K562 (cell line): ENCODE measurements around the gene GFOD2. TPM values are rescaled to one million over a fixed set of nuclear protein-coding genes. Genes with fewer than 3 reads are reported as not detected.

Experiments used
- ATAC-seq: fragments of 200-7000 bp; cut with Tn5 transposase; 3 replicates; pipeline ENCODE4 v1.9.1; 2020; ENCODE audit warnings: moderate library complexity
- BruUV-seq: library from RNA; stranded (reverse); fragments of 400-500 nt; replicated peaks from 2 replicates; lab custom pipeline; 2021; lab: Mats Ljungman, UMichigan
- CTCF ChIA-PET: fragments of 300-600 bp; formaldehyde crosslinking; extraction: SDS; loops from one replicate; lab custom pipeline; 2021; ENCODE audit warnings: low intra/inter-chr PET ratio; lab: Yijun Ruan, JAX
- POLR2A ChIA-PET: fragments of 300-600, 350-650 bp; sonication (Branson Sonifier 250); formaldehyde crosslinking; extraction: SDS; loops from one replicate; lab custom pipeline; 2021; ENCODE audit warnings: antibody characterized with exemption, inconsistent platforms; lab: Yijun Ruan, JAX
- DNase-seq, 4 experiments: peaks; one replicate each; pipeline versions ENCODE4 v3.0.0 to v3.0.0-alpha.2; 2011 to 2018; ENCODE audit warnings: low spot score in 3 of 4, mixed read lengths in 3 of 4; ENCODE audit errors: extremely low read depth in 1 of 4
- FAIRE-seq: peaks from 2 replicates; lab custom pipeline; 2011; peaks lifted over from hg19 to GRCh38; lab: Jason Lieb, UNC
- H2AFZ ChIP-seq: 2 replicates; pipeline ENCODE4 v1.6.0; 2011; ENCODE audit warnings: low read depth, low read length, control low read depth, inconsistent platforms
- H3K27ac ChIP-seq: fragments of 200-600 bp; 3 replicates; pipeline ENCODE4 v1.8.0; 2011; ENCODE audit warnings: low read depth, mild to moderate bottlenecking, control low read depth, inconsistent platforms, low read length, moderate library complexity, mixed read lengths; ENCODE audit errors: extremely low read depth
- H3K27me3 ChIP-seq, 2 experiments: fragments of 300-600 bp in 1 of 2; 2 replicates in 1 of 2; 3 replicates in 1 of 2; pipeline versions ENCODE4 v1.6.0 to v1.8.0; 2011; ENCODE audit warnings: inconsistent platforms in 2 of 2, low read length in 2 of 2, mild to moderate bottlenecking in 1 of 2, mixed read lengths in 1 of 2, moderate library complexity in 1 of 2; ENCODE audit not compliant: control insufficient read depth in 2 of 2, insufficient read depth in 2 of 2
- H3K36me3 ChIP-seq: fragments of 300-600 bp; 3 replicates; pipeline ENCODE4 v1.8.0; 2011; ENCODE audit warnings: mild to moderate bottlenecking, low read length, inconsistent platforms; ENCODE audit not compliant: control insufficient read depth, insufficient read depth
- H3K4me1 ChIP-seq, 2 experiments: fragments of 200-600 bp in 1 of 2; replicated peaks in 1 of 2; 2 replicates in 1 of 2; 3 replicates in 1 of 2; pipeline versions ENCODE4 v1.5.1 to v1.8.0; 2011; ENCODE audit warnings: inconsistent platforms in 2 of 2, low read length in 2 of 2, mild to moderate bottlenecking in 1 of 2, mixed read lengths in 1 of 2, moderate library complexity in 1 of 2; ENCODE audit not compliant: control insufficient read depth in 2 of 2, insufficient read depth in 2 of 2
- H3K4me2 ChIP-seq: 2 replicates; pipeline ENCODE4 v1.6.1; 2011; ENCODE audit warnings: low read length, control low read depth, inconsistent platforms, mixed read lengths; ENCODE audit not compliant: insufficient read depth
- H3K4me3 ChIP-seq: fragments of 200-600 bp; sonication (generic), shearing (Covaris generic); 2 replicates; pipeline ENCODE4 v1.5.1; 2016; ENCODE audit warnings: control low read depth, inconsistent platforms
- H3K79me2 ChIP-seq: fragments of 200-600 bp; 3 replicates; pipeline ENCODE4 v1.8.0; 2011; ENCODE audit warnings: low read length, inconsistent platforms; ENCODE audit not compliant: control insufficient read depth, insufficient read depth
- H3K9ac ChIP-seq, 2 experiments: 2 replicates each; pipeline versions ENCODE4 v1.6.0 to v1.6.1; 2011; ENCODE audit warnings: low read depth in 2 of 2, low read length in 2 of 2, control low read depth in 1 of 2, inconsistent platforms in 1 of 2, mild to moderate bottlenecking in 1 of 2, mixed read lengths in 1 of 2; ENCODE audit not compliant: insufficient read depth in 1 of 2
- H3K9me1 ChIP-seq: one replicate; pipeline ENCODE4 v1.6.0; 2011; ENCODE audit warnings: inconsistent platforms, mild to moderate bottlenecking, low read length, moderate library complexity; ENCODE audit not compliant: control insufficient read depth, insufficient read depth
- H3K9me3 ChIP-seq: replicated peaks from 2 replicates; pipeline ENCODE4 v1.5.1; 2011; ENCODE audit warnings: low read depth, low read length, inconsistent platforms; ENCODE audit not compliant: control insufficient read depth, insufficient read depth
- H4K20me1 ChIP-seq: replicated peaks from 2 replicates; pipeline ENCODE4 v1.6.1; 2011; ENCODE audit warnings: low read length, inconsistent platforms, mixed read lengths; ENCODE audit not compliant: control insufficient read depth, insufficient read depth
- MYC ChIP-seq, 2 experiments: fragments of 250-450 bp in 1 of 2; sonication (Bioruptor Pico) in 1 of 2; IDR thresholded peaks; 2 replicates each; pipeline versions ENCODE4 v1.5.1 to v1.6.1; 2012 to 2021; ENCODE audit warnings: low read depth in 2 of 2, borderline replicate concordance in 1 of 2, improper control_type of control experiment in 1 of 2, low read length in 1 of 2, mild to moderate bottlenecking in 1 of 2, moderate library complexity in 1 of 2
- RAD21 ChIP-seq, 2 experiments: fragments of 250-450 bp in 1 of 2; fragments of 450-650 bp in 1 of 2; sonication (Bioruptor Pico) in 1 of 2; formaldehyde crosslinking in 1 of 2; IDR thresholded peaks in 1 of 2; conservative IDR thresholded peaks in 1 of 2; 2 replicates each; pipeline versions ENCODE4 v1.4.0 to v1.8.0; 2020 to 2022; ENCODE audit warnings: mild to moderate bottlenecking in 2 of 2, moderate library complexity in 1 of 2
- ZFP36 ChIP-seq: fragments of 150-350 bp; IDR thresholded peaks from 2 replicates; pipeline ENCODE4 v1.6.1; 2018; ENCODE audit warnings: low read length, low read depth; ENCODE audit not compliant: partially characterized antibody
- WGBS: fragments of 100-300 bp; shearing (Covaris generic); methylation state at CpG from one replicate; pipeline ENCODE4 v1.1.6; 2016; ENCODE audit warnings: low coverage, mixed read lengths; ENCODE audit not compliant: insufficient coverage; ENCODE audit errors: missing lambda C conversion rate; 5-methylcytosine and 5-hydroxymethylcytosine counted together
- in situ Hi-C: fragments of 300-500 bp; cut with MboI; formaldehyde crosslinking; loops from 4 replicates; pipeline ENCODE4 v1.15.0; 2018; ENCODE audit warnings: inconsistent platforms, mixed read lengths
- intact Hi-C: fragments of 100-400 bp; cut with micrococcal nuclease; formaldehyde crosslinking; loops from 2 replicates; pipeline ENCODE4 v1.14.2; 2022
- polyA plus RNA-seq, 8 experiments: library from polyadenylated mRNA; depleted of rRNA in 4 of 8; stranded (reverse) in 5 of 8; unstranded in 3 of 8; fragments of >200 nt; fragmentation: Nextera tagmentation in 2 of 8; fragmentation: Illumina TruSeq in 1 of 8; extraction: Ambion mirVana in 2 of 8; extraction: Trizol in 1 of 8; gene quantifications; 2 replicates each; pipeline versions ENCODE4 v1.2.1 to v1.2.3, GENCODE V29; 2011 to 2014; ENCODE audit warnings: inconsistent platforms in 1 of 8, missing spikeins in 1 of 8
- total RNA-seq, 7 experiments: library from RNA; depleted of rRNA in 6 of 7; stranded (reverse); fragments of >200 nt in 6 of 7; fragmentation: Illumina TruSeq in 2 of 7; extraction: Trizol in 2 of 7; gene quantifications; 2 replicates each; pipeline versions ENCODE4 v1.2.1 to v1.2.3, GENCODE V29; 2011 to 2021; ENCODE audit warnings: low replicate concordance in 1 of 7
- TF ChIP-seq, protein P1 (sequence below): sonication (generic); formaldehyde crosslinking; IDR thresholded peaks from 2 replicates; pipeline ENCODE4 v1.9.0; 2022; ENCODE audit warnings: mild to moderate bottlenecking, missing genetic modification reagents
- TF ChIP-seq, protein P2 (sequence below): fragments of 250-450 bp; sonication (Bioruptor Pico); IDR thresholded peaks from 2 replicates; pipeline ENCODE4 v1.8.0; 2021; ENCODE audit warnings: mild to moderate bottlenecking, moderate library complexity
- TF ChIP-seq, protein P3 (sequence below), 3 experiments: IDR thresholded peaks in 2 of 3; conservative IDR thresholded peaks in 1 of 3; 2 replicates each; pipeline ENCODE4 v1.5.1; 2011 to 2012; ENCODE audit warnings: low read length in 3 of 3, mild to moderate bottlenecking in 3 of 3, control low read depth in 2 of 3, improper control_type of control experiment in 1 of 3, inconsistent platforms in 1 of 3, low read depth in 1 of 3, mixed read lengths in 1 of 3, moderate library complexity in 1 of 3; ENCODE audit not compliant: insufficient read depth in 2 of 3

GFOD2 gene
- total and polyA plus RNA-seq, 9 of the 15 experiments (the other 6 are each of a cell fraction or from before 2014, with no cell fraction given), result 1.9 to 15.8 (median 11.1) TPM

DNA sequence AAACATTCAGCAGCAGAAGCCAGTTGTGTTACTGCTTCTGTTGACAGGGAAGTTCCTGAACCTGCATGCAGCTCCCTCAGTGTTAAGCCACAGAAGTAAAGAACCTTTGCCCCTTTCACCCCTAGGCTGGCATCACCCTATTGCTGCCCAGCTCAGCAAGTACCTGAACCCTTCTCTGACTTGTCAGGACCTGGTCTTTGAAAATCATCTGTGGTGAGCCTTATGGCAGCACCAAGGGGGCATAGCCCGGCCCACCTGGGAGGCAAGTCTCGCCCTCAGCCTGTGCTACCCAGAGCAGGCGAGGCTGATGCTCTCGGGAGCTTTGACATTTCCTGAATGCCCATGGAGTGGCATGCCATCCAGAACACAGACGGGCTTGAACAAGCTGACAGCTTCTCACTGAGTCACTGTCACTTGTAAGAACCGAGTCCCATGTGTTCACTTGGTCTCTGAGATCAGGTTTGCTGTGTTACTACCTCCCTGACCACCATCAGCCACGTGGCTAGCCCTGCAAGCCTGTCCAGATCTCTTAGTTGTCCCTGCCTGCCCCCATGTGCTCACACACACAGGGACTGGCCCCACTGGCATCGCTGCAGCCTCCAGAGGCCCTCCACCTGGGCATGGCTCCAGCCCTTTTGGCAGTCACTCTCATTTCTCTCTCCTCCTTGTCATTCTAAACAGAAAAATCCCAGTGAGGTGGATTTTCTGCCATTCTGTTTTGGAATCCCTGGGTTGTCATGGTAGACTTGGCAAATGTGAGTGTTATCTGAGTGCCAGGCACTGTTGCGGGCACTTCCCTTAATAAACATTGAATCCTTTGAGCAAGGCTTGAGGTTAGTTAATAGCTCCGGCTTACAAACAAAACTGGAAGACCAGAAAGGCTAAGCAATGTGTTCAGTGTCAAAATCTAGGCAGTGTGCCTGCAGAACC is 77.1 kb downstream of the GFOD2 start:
- DNase-seq (no peak), ATAC-seq (no peak; the same call in 2 of the 3 replicates), FAIRE-seq (peak; percentile 26)
- Histone ChIP-seq H4K20me1 (no peaks in the 10 kb centered on the region; the same call in 1 of the 2 replicates), H3K27me3 (peaks cover 0 to 5% of the 10 kb centered on the region in 2 experiments; a peak in 1 of 5 replicates), H3K4me1 (peaks cover 0 to 26% of the 10 kb centered on the region in 2 experiments; a peak in 2 of 5 replicates), H3K36me3 (peaks cover 21% of the 10 kb centered on the region; the same call in 2 of the 3 replicates), H3K9me3 (no peaks in the 10 kb centered on the region), H3K4me3 (no peak overlapping the region), H3K79me2 (no peaks in the 10 kb centered on the region), H3K27ac (no peak overlapping the region), H3K4me2 (no peak overlapping the region), H3K9ac (peak overlapping the region in 1 of 2 experiments; percentile 62; a peak in 1 of 4 replicates), H3K9me1 (no peaks in the 10 kb centered on the region), H2AFZ (no peak overlapping the region)
- WGBS, result 35% methylated on average over 10 of the region's 10 CpGs
- ChIA-PET CTCF (interaction anchor here (0.6 to 1.0 kb wide), 3 partner anchors 95 to 121 kb away, joined by 3 read pairs; no protein-coding TSS in a partner anchor), POLR2A (interaction anchor here (0.7 to 2.0 kb wide), 4 partner anchors 13 to 121 kb away, joined by 3 to 6 read pairs (median 3); no protein-coding TSS in a partner anchor)
- TF ChIP-seq ZFP36, result no peak
- TF ChIP-seq, protein P1, sequence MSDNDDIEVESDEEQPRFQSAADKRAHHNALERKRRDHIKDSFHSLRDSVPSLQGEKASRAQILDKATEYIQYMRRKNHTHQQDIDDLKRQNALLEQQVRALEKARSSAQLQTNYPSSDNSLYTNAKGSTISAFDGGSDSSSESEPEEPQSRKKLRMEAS (CRISPR knock-in tag), result peak; percentile 51; the same call in 1 of the 2 replicates
- TF ChIP-seq RAD21 (CRISPR knock-in tag; conservative IDR thresholded peaks at IDR 0.05 in 1 of 2, IDR thresholded peaks at IDR 0.05 in 1 of 2), result 0 out of 4 replicates have a peak, but pooled peaks of 1 of the 2 experiments have one; percentile 6
- TF ChIP-seq, protein P2, sequence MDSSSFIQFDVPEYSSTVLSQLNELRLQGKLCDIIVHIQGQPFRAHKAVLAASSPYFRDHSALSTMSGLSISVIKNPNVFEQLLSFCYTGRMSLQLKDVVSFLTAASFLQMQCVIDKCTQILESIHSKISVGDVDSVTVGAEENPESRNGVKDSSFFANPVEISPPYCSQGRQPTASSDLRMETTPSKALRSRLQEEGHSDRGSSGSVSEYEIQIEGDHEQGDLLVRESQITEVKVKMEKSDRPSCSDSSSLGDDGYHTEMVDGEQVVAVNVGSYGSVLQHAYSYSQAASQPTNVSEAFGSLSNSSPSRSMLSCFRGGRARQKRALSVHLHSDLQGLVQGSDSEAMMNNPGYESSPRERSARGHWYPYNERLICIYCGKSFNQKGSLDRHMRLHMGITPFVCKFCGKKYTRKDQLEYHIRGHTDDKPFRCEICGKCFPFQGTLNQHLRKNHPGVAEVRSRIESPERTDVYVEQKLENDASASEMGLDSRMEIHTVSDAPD (CRISPR knock-in tag), result no peak
- TF ChIP-seq, protein P3, sequence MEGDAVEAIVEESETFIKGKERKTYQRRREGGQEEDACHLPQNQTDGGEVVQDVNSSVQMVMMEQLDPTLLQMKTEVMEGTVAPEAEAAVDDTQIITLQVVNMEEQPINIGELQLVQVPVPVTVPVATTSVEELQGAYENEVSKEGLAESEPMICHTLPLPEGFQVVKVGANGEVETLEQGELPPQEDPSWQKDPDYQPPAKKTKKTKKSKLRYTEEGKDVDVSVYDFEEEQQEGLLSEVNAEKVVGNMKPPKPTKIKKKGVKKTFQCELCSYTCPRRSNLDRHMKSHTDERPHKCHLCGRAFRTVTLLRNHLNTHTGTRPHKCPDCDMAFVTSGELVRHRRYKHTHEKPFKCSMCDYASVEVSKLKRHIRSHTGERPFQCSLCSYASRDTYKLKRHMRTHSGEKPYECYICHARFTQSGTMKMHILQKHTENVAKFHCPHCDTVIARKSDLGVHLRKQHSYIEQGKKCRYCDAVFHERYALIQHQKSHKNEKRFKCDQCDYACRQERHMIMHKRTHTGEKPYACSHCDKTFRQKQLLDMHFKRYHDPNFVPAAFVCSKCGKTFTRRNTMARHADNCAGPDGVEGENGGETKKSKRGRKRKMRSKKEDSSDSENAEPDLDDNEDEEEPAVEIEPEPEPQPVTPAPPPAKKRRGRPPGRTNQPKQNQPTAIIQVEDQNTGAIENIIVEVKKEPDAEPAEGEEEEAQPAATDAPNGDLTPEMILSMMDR (IDR thresholded peaks at IDR 0.05 in 2 of 3, conservative IDR thresholded peaks at IDR 0.05 in 1 of 3; ENCODE audit: insufficient read depth in 2 of 3, low read depth in 1 of 3, low read length in 3 of 3), result 0 out of 6 replicates have a peak, but pooled peaks of 1 of the 3 experiments have one; percentile 12
- peak; percentile 22; the same call in 1 of the 2 replicates for TF ChIP-seq MYC (IDR thresholded peaks at IDR 0.05; ENCODE audit: low read depth, low read length)
- TF ChIP-seq MYC (CRISPR knock-in tag; IDR thresholded peaks at IDR 0.05; ENCODE audit: borderline replicate concordance, low read depth), result no peak
- BruUV-seq, result no TSS peak
- in situ Hi-C loops, result loop anchor here (5.0 kb wide), 1 partner anchor 105 kb away; no protein-coding TSS in a partner anchor
- intact Hi-C loops, result loop anchor here (5.0 kb wide), 1 partner anchor 80 kb away; the partner anchor contains the start of gene CTCF
